Immature natural killer cell (primary cell): ENCODE data around the gene SPON1. TPM values are rescaled to one million over a fixed set of nuclear protein-coding genes. Genes with fewer than 3 reads are reported as not detected.

Experiments
- DNase-seq, 3 donors: peaks; one replicate each; pipeline ENCODE4 v3.0.0; 2022; ENCODE audit warnings: mixed read lengths in 1 of 3
- H3K27ac Mint-ChIP-seq, 6 donors: one replicate each; pipeline ENCODE4 v1.8.0; 2020; ENCODE audit warnings: mixed read lengths in 6 of 6, mild to moderate bottlenecking in 5 of 6, inconsistent platforms in 4 of 6, moderate library complexity in 3 of 6
- H3K27me3 Mint-ChIP-seq, 3 donors: one replicate each; pipeline ENCODE4 v1.8.0; 2020 to 2021; ENCODE audit warnings: low read depth in 3 of 3, mild to moderate bottlenecking in 3 of 3, mixed read lengths in 3 of 3, moderate library complexity in 3 of 3, inconsistent platforms in 1 of 3
- H3K36me3 Mint-ChIP-seq, 3 donors: one replicate each; pipeline ENCODE4 v1.8.0; 2020; ENCODE audit warnings: mixed read lengths in 3 of 3, inconsistent platforms in 2 of 3, mild to moderate bottlenecking in 2 of 3
- H3K4me1 Mint-ChIP-seq, 2 donors: one replicate each; pipeline ENCODE4 v1.8.0; 2020; ENCODE audit warnings: inconsistent platforms in 2 of 2, mild to moderate bottlenecking in 2 of 2, mixed read lengths in 2 of 2, moderate library complexity in 1 of 2
- H3K4me3 Mint-ChIP-seq, 5 donors: one replicate each; pipeline ENCODE4 v1.8.0; 2020; ENCODE audit warnings: mild to moderate bottlenecking in 5 of 5, mixed read lengths in 5 of 5, inconsistent platforms in 3 of 5, moderate library complexity in 3 of 5
- H3K9me3 Mint-ChIP-seq, 6 donors: one replicate each; pipeline ENCODE4 v1.8.0; 2020; ENCODE audit warnings: mild to moderate bottlenecking in 6 of 6, mixed read lengths in 6 of 6, inconsistent platforms in 4 of 6, moderate library complexity in 3 of 6
- polyA plus RNA-seq, 3 donors: library from polyadenylated mRNA; unstranded; fragments of 300-500 nt; fragmentation: Illumina TruSeq; gene quantifications; one replicate each; pipeline ENCODE4 v1.2.3, GENCODE V29; 2021

SPON1 gene
- polyA plus RNA-seq, 3 donors from 2014 or later: 0.22 to 1.1 (median 0.74) TPM

GRCh38 chr11:14258221-14258935 is 295.9 kb downstream of the SPON1 start:
- Mint-ChIP-seq H3K27ac (peak overlapping the region in 1 of 6 donors; percentile 53), H3K4me3 (no peak overlapping the region)

GRCh38 chr11:14259186-14259784 is 296.8 kb downstream of the SPON1 start:
- no peak overlapping the region for H3K4me3 Mint-ChIP-seq
- no peak overlapping the region for H3K27ac Mint-ChIP-seq
- DNase-seq: no peak
- H3K9me3 Mint-ChIP-seq: no peaks in the 10 kb centered on the region
- H3K36me3 Mint-ChIP-seq: peaks cover 0 to 4% (median 0%) of the 10 kb centered on the region in 3 donors
- peaks cover 3 to 18% (median 11%) of the 10 kb centered on the region in 3 donors for H3K27me3 Mint-ChIP-seq
- H3K4me1 Mint-ChIP-seq: peaks cover 0 to 11% of the 10 kb centered on the region in 2 donors

More at GRCh38 chr11:14258221-14258935, 295.9 kb downstream of the SPON1 start:
- H3K36me3 Mint-ChIP-seq: peaks cover 0 to 1% (median 0%) of the 10 kb centered on the region in 3 donors
- DNase-seq: no peak
- H3K9me3 Mint-ChIP-seq: no peaks in the 10 kb centered on the region
- H3K27me3 Mint-ChIP-seq: peaks cover 3 to 18% (median 16%) of the 10 kb centered on the region in 3 donors
- peaks cover 0 to 3% of the 10 kb centered on the region in 2 donors for H3K4me1 Mint-ChIP-seq

GRCh38 chr11:14259878-14260277 is 297.4 kb downstream of the SPON1 start:
- H3K9me3 Mint-ChIP-seq: no peaks in the 10 kb centered on the region
- peaks cover 1 to 14% (median 9%) of the 10 kb centered on the region in 3 donors for H3K27me3 Mint-ChIP-seq
- H3K4me1 Mint-ChIP-seq: peaks cover 0 to 17% of the 10 kb centered on the region in 2 donors
- no peak overlapping the region for H3K27ac Mint-ChIP-seq
- DNase-seq: no peak
- peaks cover 4 to 9% (median 5%) of the 10 kb centered on the region in 3 donors for H3K36me3 Mint-ChIP-seq
- H3K4me3 Mint-ChIP-seq: no peak overlapping the region

- H3K9me3 Mint-ChIP-seq: no peaks in the 10 kb centered on the region
- H3K27ac Mint-ChIP-seq: peak overlapping the region in 1 of 6 donors; percentile 37
- peaks cover 12 to 14% (median 14%) of the 10 kb centered on the region in 3 donors for H3K36me3 Mint-ChIP-seq
- no peak for DNase-seq
- no peak overlapping the region for H3K4me3 Mint-ChIP-seq
- H3K4me1 Mint-ChIP-seq: peaks cover 0 to 18% of the 10 kb centered on the region in 2 donors
- peaks cover 1 to 10% (median 5%) of the 10 kb centered on the region in 3 donors for H3K27me3 Mint-ChIP-seq
Observed at GRCh38 chr11:14261066-14261465, 298.5 kb downstream of the SPON1 start.

GRCh38 chr11:14262271-14262846 is 299.8 kb downstream of the SPON1 start:
- H3K4me3 Mint-ChIP-seq: no peak overlapping the region
- H3K9me3 Mint-ChIP-seq: no peaks in the 10 kb centered on the region
- no peak for DNase-seq
- peaks cover 13 to 17% (median 14%) of the 10 kb centered on the region in 3 donors for H3K36me3 Mint-ChIP-seq
- H3K27me3 Mint-ChIP-seq: peaks cover 1 to 10% (median 4%) of the 10 kb centered on the region in 3 donors
- peak overlapping the region in 1 of 6 donors; percentile 21 for H3K27ac Mint-ChIP-seq
- H3K4me1 Mint-ChIP-seq: peaks cover 0 to 18% of the 10 kb centered on the region in 2 donors

- H3K9me3 Mint-ChIP-seq: no peaks in the 10 kb centered on the region
Observed at GRCh38 chr11:14264966-14265365, 302.4 kb downstream of the SPON1 start.

GRCh38 chr11:14266622-14267021 is 304.1 kb downstream of the SPON1 start:
- Mint-ChIP-seq H3K4me3 (no peak overlapping the region), H3K9me3 (no peaks in the 10 kb centered on the region), H3K27me3 (peaks cover 0 to 2% (median 1%) of the 10 kb centered on the region in 3 donors), H3K36me3 (peaks cover 17 to 24% (median 22%) of the 10 kb centered on the region in 3 donors), H3K4me1 (peaks cover 20 to 40% of the 10 kb centered on the region in 2 donors), H3K27ac (no peak overlapping the region)
- DNase-seq: no peak

More at GRCh38 chr11:14264966-14265365, 302.4 kb downstream of the SPON1 start:
- peaks cover 17 to 24% (median 22%) of the 10 kb centered on the region in 3 donors for H3K36me3 Mint-ChIP-seq
- peak overlapping the region in 3 of 6 donors; percentile 30 to 66 (median 49) for H3K27ac Mint-ChIP-seq
- H3K27me3 Mint-ChIP-seq: peaks cover 0 to 1% (median 0%) of the 10 kb centered on the region in 3 donors
- no peak for DNase-seq
- H3K4me1 Mint-ChIP-seq: peaks cover 3 to 23% of the 10 kb centered on the region in 2 donors
- H3K4me3 Mint-ChIP-seq: no peak overlapping the region

GRCh38 chr11:14267861-14268635 is 305.5 kb downstream of the SPON1 start:
- Mint-ChIP-seq H3K9me3 (no peaks in the 10 kb centered on the region), H3K4me1 (peaks cover 28 to 50% of the 10 kb centered on the region in 2 donors), H3K27ac (peak overlapping the region in 2 of 6 donors; percentile 20 to 46), H3K36me3 (peaks cover 17 to 24% (median 22%) of the 10 kb centered on the region in 3 donors), H3K4me3 (no peak overlapping the region), H3K27me3 (peaks cover 0 to 5% (median 1%) of the 10 kb centered on the region in 3 donors)
- no peak for DNase-seq

GRCh38 chr11:14269692-14270573 is 307.4 kb downstream of the SPON1 start:
- peaks cover 0 to 5% (median 1%) of the 10 kb centered on the region in 3 donors for H3K27me3 Mint-ChIP-seq
- peak overlapping the region in 5 of 6 donors; percentile 7 to 77 (median 40) for H3K27ac Mint-ChIP-seq
- peaks cover 34 to 46% of the 10 kb centered on the region in 2 donors for H3K4me1 Mint-ChIP-seq
- no peaks in the 10 kb centered on the region for H3K9me3 Mint-ChIP-seq
- H3K36me3 Mint-ChIP-seq: peaks cover 13 to 20% (median 18%) of the 10 kb centered on the region in 3 donors
- peak overlapping the region in 4 of 5 donors; percentile 63 to 79 (median 76) for H3K4me3 Mint-ChIP-seq
- no peak for DNase-seq

- H3K4me3 Mint-ChIP-seq: peak overlapping the region; percentile 63 to 79 (median 77)
- peaks cover 42 to 56% of the 10 kb centered on the region in 2 donors for H3K4me1 Mint-ChIP-seq
- peaks cover 3 to 12% (median 12%) of the 10 kb centered on the region in 3 donors for H3K36me3 Mint-ChIP-seq
- H3K27ac Mint-ChIP-seq: peak overlapping the region; percentile 61 to 90 (median 74)
- no peaks in the 10 kb centered on the region for H3K9me3 Mint-ChIP-seq
- peaks cover 0 to 5% (median 1%) of the 10 kb centered on the region in 3 donors for H3K27me3 Mint-ChIP-seq
- peak; percentile 40 to 43 (median 41) for DNase-seq
Observed at GRCh38 chr11:14270690-14271542, 308.4 kb downstream of the SPON1 start.

- no peak overlapping the region for H3K4me3 Mint-ChIP-seq
- DNase-seq: no peak
- H3K4me1 Mint-ChIP-seq: peaks cover 45 to 60% of the 10 kb centered on the region in 2 donors
- peaks cover 0 to 5% (median 0%) of the 10 kb centered on the region in 3 donors for H3K27me3 Mint-ChIP-seq
- peak overlapping the region in 1 of 6 donors; percentile 21 for H3K27ac Mint-ChIP-seq
- peaks cover 0 to 15% (median 5%) of the 10 kb centered on the region in 3 donors for H3K36me3 Mint-ChIP-seq
- H3K9me3 Mint-ChIP-seq: no peaks in the 10 kb centered on the region
Observed at GRCh38 chr11:14273895-14274294, 311.4 kb downstream of the SPON1 start.
